H1 (cell line): Measurements from ENCODE around the gene FITM1. TPM values are rescaled to one million over a fixed set of nuclear protein-coding genes. Genes with fewer than 3 reads are reported as not detected.

Experiments
- GABPA ChIP-seq: IDR thresholded peaks from 2 replicates; pipeline ENCODE4 v1.6.1; 2011; ENCODE audit warnings: mild to moderate bottlenecking, low read length, moderate library complexity, borderline replicate concordance; ENCODE audit not compliant: insufficient read depth
- POLR2A ChIP-seq, 2 experiments: IDR thresholded peaks; 1 replicate in 1 of 2; 2 replicates in 1 of 2; pipeline ENCODE4 v1.6.1; 2011; ENCODE audit warnings: low read depth in 2 of 2, low read length in 2 of 2, mild to moderate bottlenecking in 2 of 2; ENCODE audit errors: control extremely low read depth in 1 of 2
- POU5F1 ChIP-seq: IDR thresholded peaks from 2 replicates; pipeline ENCODE4 v1.6.1; 2011; ENCODE audit warnings: low read depth, mild to moderate bottlenecking, low read length, moderate library complexity
- RXRA ChIP-seq: IDR thresholded peaks from 2 replicates; pipeline ENCODE4 v1.6.1; 2011; ENCODE audit warnings: low read depth, mild to moderate bottlenecking, low read length, moderate library complexity; ENCODE audit not compliant: insufficient read depth
- SRF ChIP-seq: IDR thresholded peaks from 2 replicates; pipeline ENCODE4 v1.6.1; 2011; ENCODE audit warnings: mild to moderate bottlenecking, low read depth, low read length, moderate library complexity
- polyA plus RNA-seq, 7 experiments: library from polyadenylated mRNA; depleted of rRNA in 3 of 7; stranded (reverse) in 5 of 7; unstranded in 2 of 7; fragments of >200 nt in 5 of 7; fragments of 200-250 nt in 2 of 7; gene quantifications; 1 replicate in 5 of 7; 2 replicates in 1 of 7; 4 replicates in 1 of 7; pipeline versions ENCODE4 v1.2.1 to v1.2.3, GENCODE V29; 2011 to 2013; ENCODE audit warnings: missing spikeins in 2 of 7, mixed read lengths in 2 of 7
- total RNA-seq: library from RNA; stranded (reverse); fragmentation: NEBNext Ultra II Directional; extraction: Animal tissue kit (Norgen Biotek cat#: 25700); gene quantifications from 2 replicates; pipeline ENCODE4 v1.2.1, GENCODE V29; 2021

FITM1 gene
- total and polyA plus RNA-seq, 2 of the 8 experiments (the other 6 are each of a cell fraction or from before 2014, with no cell fraction given) = 0.53 to 0.76 TPM

DNA sequence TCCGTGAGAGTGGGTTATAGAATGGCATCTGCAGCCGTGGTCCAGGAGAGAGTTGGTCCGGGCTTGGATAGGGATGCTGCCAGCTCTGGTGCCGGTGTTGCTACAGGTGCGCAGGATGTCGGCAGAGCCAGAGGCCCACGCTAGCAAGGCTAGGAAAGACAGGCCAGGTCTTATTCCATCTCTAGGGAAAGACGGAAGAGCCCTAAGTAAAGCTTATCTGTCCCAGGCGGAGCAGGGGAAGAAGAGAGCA, 5.0 kb downstream of the FITM1 start (continued):
- no peak for TF ChIP-seq RXRA
- no peak for TF ChIP-seq GABPA
- no peak for TF ChIP-seq POU5F1
- TF ChIP-seq SRF = no peak
- TF ChIP-seq POLR2A (IDR thresholded peaks at IDR 0.05; ENCODE audit: control extremely low read depth in 1 of 2, low read depth in 2 of 2, low read length in 2 of 2) = no peak
